ENCODE measurements around the gene FKBP15. TPM values are rescaled to one million over a fixed set of nuclear protein-coding genes. Genes with fewer than 3 reads are reported as not detected.
"Not testable (repeated sequence)": the region's sequence is repeated elsewhere in the genome, so short reads cannot be mapped to it uniquely, and the experiment has no call there.

FKBP15 gene
- total RNA-seq, 2 experiments from 2014 or later = 25.8 to 27.7 TPM

GRCh38 chr9:113139225-113139829, 81.8 kb downstream of the FKBP15 start:
- POLR2A ChIA-PET = no interaction called here
- CTCF ChIA-PET = interaction anchor here (1.0 kb wide), 1 partner anchor 27 kb away, joined by 3 read pairs; no protein-coding TSS in a partner anchor
- peaks cover 1% of the 10 kb centered on the region for H3K36me3 Mint-ChIP-seq
- H3K4me3 Mint-ChIP-seq = no peak overlapping the region
- peaks cover 2% of the 10 kb centered on the region for H3K27me3 Mint-ChIP-seq
- peaks cover 19% of the 10 kb centered on the region for H3K9me3 Mint-ChIP-seq
- intact Hi-C loops (cut with micrococcal nuclease) = no loop called here
- H3K27ac Mint-ChIP-seq = no peak overlapping the region
- DNase-seq = no peak
- no peaks in the 10 kb centered on the region for H3K4me1 Mint-ChIP-seq (ENCODE audit: low read depth)

- H3K4me1 Mint-ChIP-seq (ENCODE audit: low read depth) = no peaks in the 10 kb centered on the region
- ChIA-PET POLR2A (no interaction called here), CTCF (no interaction called here)
- no peak overlapping the region for H3K27ac Mint-ChIP-seq
- DNase-seq = no peak
- intact Hi-C loops (cut with micrococcal nuclease) = no loop called here
- H3K9me3 Mint-ChIP-seq = peaks cover 19% of the 10 kb centered on the region
- H3K36me3 Mint-ChIP-seq = peaks cover 1% of the 10 kb centered on the region
- H3K4me3 Mint-ChIP-seq = no peak overlapping the region
- H3K27me3 Mint-ChIP-seq = peaks cover 2% of the 10 kb centered on the region
Measured at GRCh38 chr9:113138760-113139159, 82.3 kb downstream of the FKBP15 start.

GRCh38 chr9:113137196-113138168, 83.6 kb downstream of the FKBP15 start:
- DNase-seq = no peak
- ChIA-PET CTCF (interaction anchor here (0.8 to 2.8 kb wide), 2 partner anchors 16 to 25 kb away, joined by 3 to 11 read pairs; no protein-coding TSS in a partner anchor), POLR2A (no interaction called here)
- Mint-ChIP-seq H3K27ac (no peak overlapping the region), H3K36me3 (peaks cover under 1% of the 10 kb centered on the region), H3K9me3 (peaks cover 15% of the 10 kb centered on the region), H3K4me3 (no peak overlapping the region), H3K4me1 (ENCODE audit: low read depth) (no peaks in the 10 kb centered on the region), H3K27me3 (peaks cover 2% of the 10 kb centered on the region)
- intact Hi-C loops (cut with micrococcal nuclease) = no loop called here

- H3K27ac Mint-ChIP-seq = no peak overlapping the region
- H3K27me3 Mint-ChIP-seq = peaks cover 12% of the 10 kb centered on the region
- no peaks in the 10 kb centered on the region for H3K4me1 Mint-ChIP-seq (ENCODE audit: low read depth)
- DNase-seq = no peak
- no peaks in the 10 kb centered on the region for H3K36me3 Mint-ChIP-seq
- no peak overlapping the region for H3K4me3 Mint-ChIP-seq
- H3K9me3 Mint-ChIP-seq = no peaks in the 10 kb centered on the region
- POLR2A ChIA-PET = no interaction called here
- intact Hi-C loops (cut with micrococcal nuclease) = no loop called here
- CTCF ChIA-PET = interaction anchor here (1.4 kb wide), 1 partner anchor 19 kb away, joined by 4 read pairs; no protein-coding TSS in a partner anchor
Measured at GRCh38 chr9:113131689-113132151, 89.4 kb downstream of the FKBP15 start.

- CTCF ChIA-PET = interaction anchor here (1.0 kb wide), 1 partner anchor 23 kb away, joined by 3 read pairs; no protein-coding TSS in a partner anchor
- no peaks in the 10 kb centered on the region for H3K4me1 Mint-ChIP-seq (ENCODE audit: low read depth)
- POLR2A ChIA-PET = no interaction called here
- no peak overlapping the region for H3K4me3 Mint-ChIP-seq
- peaks cover 15% of the 10 kb centered on the region for H3K27me3 Mint-ChIP-seq
- no peak overlapping the region for H3K27ac Mint-ChIP-seq
- intact Hi-C loops (cut with micrococcal nuclease) = no loop called here
- H3K9me3 Mint-ChIP-seq = no peaks in the 10 kb centered on the region
- DNase-seq = no peak
- H3K36me3 Mint-ChIP-seq = no peaks in the 10 kb centered on the region
Measured at GRCh38 chr9:113129884-113130283, 91.2 kb downstream of the FKBP15 start.

- Mint-ChIP-seq H3K4me1 (ENCODE audit: low read depth) (no peaks in the 10 kb centered on the region), H3K27me3 (peaks cover 15% of the 10 kb centered on the region), H3K4me3 (no peak overlapping the region), H3K9me3 (no peaks in the 10 kb centered on the region), H3K27ac (no peak overlapping the region), H3K36me3 (no peaks in the 10 kb centered on the region)
- no peak for DNase-seq
- intact Hi-C loops (cut with micrococcal nuclease) = no loop called here
- ChIA-PET CTCF (no interaction called here), POLR2A (no interaction called here)
Measured at GRCh38 chr9:113129466-113129865, 91.6 kb downstream of the FKBP15 start.

- DNase-seq = no peak
- H3K4me1 Mint-ChIP-seq (ENCODE audit: low read depth) = no peaks in the 10 kb centered on the region
- no peaks in the 10 kb centered on the region for H3K36me3 Mint-ChIP-seq
- intact Hi-C loops (cut with micrococcal nuclease) = no loop called here
- H3K27ac Mint-ChIP-seq = no peak overlapping the region
- H3K27me3 Mint-ChIP-seq = peaks cover 12% of the 10 kb centered on the region
- no peaks in the 10 kb centered on the region for H3K9me3 Mint-ChIP-seq
- ChIA-PET POLR2A (no interaction called here), CTCF (no interaction called here)
- no peak overlapping the region for H3K4me3 Mint-ChIP-seq
Measured at GRCh38 chr9:113125386-113126035, 95.6 kb downstream of the FKBP15 start.

GRCh38 chr9:113118829-113119228, 102.2 kb downstream of the FKBP15 start:
- H3K4me3 Mint-ChIP-seq; intact Hi-C loops (cut with micrococcal nuclease); H3K27ac Mint-ChIP-seq: not testable (repeated sequence)

More at GRCh38 chr9:113118829-113119228, 102.2 kb downstream of the FKBP15 start:
- POLR2A ChIA-PET; DNase-seq; H3K4me1 Mint-ChIP-seq (ENCODE audit: low read depth); H3K36me3 Mint-ChIP-seq; CTCF ChIA-PET; H3K9me3 Mint-ChIP-seq; H3K27me3 Mint-ChIP-seq: not testable (repeated sequence)

Other genes starting within 250 kb of the FKBP15 start
- gene ZNF883, start 209.1 kb downstream of the FKBP15 start, total RNA-seq = under 1 TPM; 0.22 to 0.29 TPM
- 1 to 10 TPM; 1.1 to 1.5 TPM for gene ZFP37, start 164.6 kb downstream of the FKBP15 start, total RNA-seq
- gene SLC31A2, start 70.3 kb downstream of the FKBP15 start, total RNA-seq = 1 to 10 TPM; 5.1 to 6.7 TPM
- 10 to 100 TPM; 12.1 to 12.5 TPM for gene SLC31A1, start 267 bp upstream of the FKBP15 start, total RNA-seq
- 10 to 100 TPM; 49.8 to 50.9 TPM for gene CDC26, start 54.3 kb upstream of the FKBP15 start, total RNA-seq
- 10 to 100 TPM; 47.6 to 48.7 TPM for gene PRPF4, start 54.4 kb upstream of the FKBP15 start, total RNA-seq
- gene RNF183, start 82.1 kb upstream of the FKBP15 start, total RNA-seq = under 1 TPM; 0.36 to 0.39 TPM
- gene WDR31, start 119.0 kb upstream of the FKBP15 start, total RNA-seq = 1 to 10 TPM; 1.6 to 2.4 TPM
- 1 to 10 TPM; 7.6 to 8.5 TPM for gene BSPRY, start 128.3 kb upstream of the FKBP15 start, total RNA-seq
- gene HDHD3, start 155.7 kb upstream of the FKBP15 start, total RNA-seq = 10 to 100 TPM; 17.2 to 17.7 TPM
- gene ALAD, start 180.0 kb upstream of the FKBP15 start, total RNA-seq = 10 to 100 TPM; 21.4 to 22.9 TPM
- gene POLE3, start 189.4 kb upstream of the FKBP15 start, total RNA-seq = 10 to 100 TPM; 44.3 to 45.0 TPM
- gene C9orf43, start 189.5 kb upstream of the FKBP15 start, total RNA-seq = under 1 TPM; 0.65 to 0.81 TPM
- 10 to 100 TPM; 54.4 to 57.7 TPM for gene RGS3, start 242.4 kb upstream of the FKBP15 start, total RNA-seq

Measured in activated CD4-positive, alpha-beta memory T cell treated with anti-CD3 and anti-CD28 coated beads for 36 hours (primary cell).